ENCODE data around the gene GRM1.

DNA sequence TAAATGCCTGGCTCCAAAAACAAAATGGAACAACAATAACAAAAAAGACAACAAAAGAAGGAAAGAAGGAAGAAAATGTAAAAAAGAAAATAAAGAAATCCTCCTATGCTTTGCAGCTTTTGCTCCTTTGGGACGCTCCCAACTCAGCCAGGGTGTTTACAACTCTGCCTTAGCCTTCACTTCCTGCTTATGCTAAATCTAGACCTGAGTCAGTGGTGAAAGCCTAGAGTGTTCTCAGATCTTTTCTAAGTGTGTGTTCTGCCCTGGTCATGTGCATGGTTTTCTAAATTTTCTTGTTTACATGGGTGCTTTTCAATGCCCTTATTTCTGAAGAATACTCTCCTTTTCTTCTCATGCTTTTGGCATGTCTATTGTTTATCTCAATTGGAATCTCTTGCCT, 19.5 kb upstream of the GRM1 start:
- TF ChIP-seq FIP1L1 (IDR thresholded peaks at IDR 0.05; ENCODE audit: low read depth, low read length, poor library complexity, severe bottlenecking) (no peak), PTTG1 (tag; IDR thresholded peaks at IDR 0.05; ENCODE audit: low read depth) (no peak)
- TF ChIP-seq, protein P1, sequence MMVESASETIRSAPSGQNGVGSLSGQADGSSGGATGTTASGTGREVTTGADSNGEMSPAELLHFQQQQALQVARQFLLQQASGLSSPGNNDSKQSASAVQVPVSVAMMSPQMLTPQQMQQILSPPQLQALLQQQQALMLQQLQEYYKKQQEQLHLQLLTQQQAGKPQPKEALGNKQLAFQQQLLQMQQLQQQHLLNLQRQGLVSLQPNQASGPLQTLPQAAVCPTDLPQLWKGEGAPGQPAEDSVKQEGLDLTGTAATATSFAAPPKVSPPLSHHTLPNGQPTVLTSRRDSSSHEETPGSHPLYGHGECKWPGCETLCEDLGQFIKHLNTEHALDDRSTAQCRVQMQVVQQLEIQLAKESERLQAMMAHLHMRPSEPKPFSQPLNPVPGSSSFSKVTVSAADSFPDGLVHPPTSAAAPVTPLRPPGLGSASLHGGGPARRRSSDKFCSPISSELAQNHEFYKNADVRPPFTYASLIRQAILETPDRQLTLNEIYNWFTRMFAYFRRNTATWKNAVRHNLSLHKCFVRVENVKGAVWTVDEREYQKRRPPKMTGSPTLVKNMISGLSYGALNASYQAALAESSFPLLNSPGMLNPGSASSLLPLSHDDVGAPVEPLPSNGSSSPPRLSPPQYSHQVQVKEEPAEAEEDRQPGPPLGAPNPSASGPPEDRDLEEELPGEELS (CRISPR knock-in tag; IDR thresholded peaks at IDR 0.05; ENCODE audit: borderline replicate concordance) = no peak
